DMS 273 (cell line): Measurements from ENCODE around the gene HRH1.

ENCODE experiments used
- DNase-seq: peaks from one replicate; lab custom pipeline; 2025; ENCODE audit not compliant: unreplicated experiment; lab: John Stamatoyannopoulos, UW

HRH1 gene

DNA sequence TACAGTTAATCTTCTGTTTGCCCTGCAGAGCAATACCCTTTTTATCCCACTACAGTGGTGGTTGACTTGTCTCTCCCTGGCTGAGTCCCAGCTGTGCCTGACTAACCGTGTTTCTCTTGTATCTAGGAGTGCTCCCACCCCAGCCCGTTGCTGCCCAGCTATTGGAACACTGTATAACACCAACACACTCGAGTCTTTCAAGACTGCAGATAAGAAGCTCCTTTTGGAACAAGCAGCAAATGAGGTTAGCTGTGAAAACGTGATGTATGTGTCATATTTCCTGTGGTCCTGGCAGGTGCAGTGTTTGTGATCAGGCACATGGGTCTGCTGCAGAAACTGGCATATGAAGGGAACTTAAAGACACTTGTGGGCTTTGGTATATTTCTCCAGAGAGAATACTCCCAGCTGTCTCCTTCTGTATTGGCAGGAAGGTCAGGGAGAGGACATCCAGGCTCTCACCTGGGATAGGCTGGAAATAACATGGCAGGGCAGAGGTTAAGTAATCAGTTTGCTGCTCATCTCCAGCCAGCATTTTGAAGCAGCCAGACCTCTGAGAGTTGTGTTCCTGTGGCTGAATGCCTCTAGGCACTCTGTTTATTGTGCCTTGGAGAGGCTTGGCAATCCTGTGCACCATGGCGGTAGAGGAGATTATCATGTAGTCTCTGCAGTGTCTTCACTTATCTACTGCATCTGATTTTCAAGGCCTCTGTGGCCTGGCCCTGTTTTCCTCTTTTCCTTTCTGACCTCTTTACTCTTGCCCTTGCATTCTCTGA is 152.7 kb downstream of the HRH1 start:
- no peak for DNase-seq

- no peak for DNase-seq
Observed at GRCh38 chr3:11307830-11308432, 153.6 kb downstream of the HRH1 start.

- no peak for DNase-seq
Observed at GRCh38 chr3:11310258-11310657, 156.0 kb downstream of the HRH1 start.

- peak; percentile 18 for DNase-seq
Observed at GRCh38 chr3:11312166-11312565, 157.9 kb downstream of the HRH1 start.
